ENCODE measurements around the gene MAPK8.
A peak's percentile ranks its signal among the peaks of the same experiment; 100 is the strongest.

MAPK8 gene

DNA sequence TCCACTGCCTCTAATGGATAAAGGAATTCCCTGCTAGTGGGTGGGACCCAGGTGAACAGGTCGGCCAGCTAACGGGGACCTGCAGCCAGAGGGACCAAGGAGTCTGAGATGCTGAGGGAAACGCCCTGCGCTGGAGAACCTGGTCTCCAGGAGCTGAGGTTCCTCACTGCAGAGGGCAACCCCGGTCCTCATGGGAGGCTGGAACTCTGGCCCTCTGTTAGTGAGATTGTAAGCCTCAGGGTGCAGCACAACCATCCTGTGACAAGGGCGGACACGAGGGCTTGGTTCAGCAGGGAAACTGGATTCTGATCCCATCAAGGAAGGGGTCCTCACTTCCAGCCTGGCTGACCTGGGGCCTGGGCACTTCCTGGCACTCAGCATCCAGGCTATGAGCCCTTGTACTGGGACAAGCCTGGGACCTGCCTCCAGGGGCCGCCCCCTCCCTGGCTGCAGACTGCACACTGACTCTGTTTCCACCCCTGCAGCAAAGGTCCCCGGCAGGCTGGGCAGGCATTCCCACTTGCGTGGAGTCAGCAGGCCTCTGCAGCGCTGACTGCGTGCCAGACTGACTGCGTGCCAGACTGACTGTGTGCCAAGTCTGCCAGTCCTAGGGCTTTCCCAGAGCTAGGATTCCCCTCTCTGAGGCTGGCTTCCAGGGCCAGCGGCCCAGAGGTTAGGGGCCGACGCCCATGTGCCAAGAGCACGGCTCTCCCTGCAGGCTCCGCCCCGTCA lies 143.2 kb downstream of the MAPK8 start:
- peak; percentile 61 for DNase-seq (ENCODE audit: low spot score)

DNA sequence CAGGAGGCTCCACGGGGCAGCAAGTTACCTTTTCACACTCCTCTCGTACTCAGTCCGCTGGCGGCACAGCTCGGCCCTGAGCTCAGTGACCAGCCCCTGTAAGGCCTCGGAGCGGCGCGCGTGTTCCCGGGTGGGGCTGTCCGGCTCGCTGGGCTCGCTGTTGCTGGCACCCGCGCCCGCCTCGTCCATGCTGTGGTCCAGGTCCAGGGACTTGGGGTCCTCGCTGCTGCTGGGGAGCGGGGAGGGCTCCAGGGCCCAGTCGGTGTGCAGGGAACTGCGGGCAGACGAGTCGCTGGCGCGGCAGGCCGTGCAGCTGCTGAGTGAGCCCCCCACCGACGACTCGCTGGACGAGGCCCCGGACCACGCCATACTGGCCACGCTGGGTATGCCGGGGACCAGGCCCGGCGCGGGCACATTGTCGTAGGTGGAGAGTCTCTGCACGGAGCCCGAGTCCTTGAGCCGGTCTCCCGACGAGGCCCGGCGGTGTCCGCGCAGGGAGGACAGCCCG lies 143.8 kb downstream of the MAPK8 start:
- DNase-seq (ENCODE audit: low spot score): no peak

- DNase-seq (ENCODE audit: low spot score): no peak
Observed at GRCh38 chr10:48450741-48451466, 144.4 kb downstream of the MAPK8 start.

DNA sequence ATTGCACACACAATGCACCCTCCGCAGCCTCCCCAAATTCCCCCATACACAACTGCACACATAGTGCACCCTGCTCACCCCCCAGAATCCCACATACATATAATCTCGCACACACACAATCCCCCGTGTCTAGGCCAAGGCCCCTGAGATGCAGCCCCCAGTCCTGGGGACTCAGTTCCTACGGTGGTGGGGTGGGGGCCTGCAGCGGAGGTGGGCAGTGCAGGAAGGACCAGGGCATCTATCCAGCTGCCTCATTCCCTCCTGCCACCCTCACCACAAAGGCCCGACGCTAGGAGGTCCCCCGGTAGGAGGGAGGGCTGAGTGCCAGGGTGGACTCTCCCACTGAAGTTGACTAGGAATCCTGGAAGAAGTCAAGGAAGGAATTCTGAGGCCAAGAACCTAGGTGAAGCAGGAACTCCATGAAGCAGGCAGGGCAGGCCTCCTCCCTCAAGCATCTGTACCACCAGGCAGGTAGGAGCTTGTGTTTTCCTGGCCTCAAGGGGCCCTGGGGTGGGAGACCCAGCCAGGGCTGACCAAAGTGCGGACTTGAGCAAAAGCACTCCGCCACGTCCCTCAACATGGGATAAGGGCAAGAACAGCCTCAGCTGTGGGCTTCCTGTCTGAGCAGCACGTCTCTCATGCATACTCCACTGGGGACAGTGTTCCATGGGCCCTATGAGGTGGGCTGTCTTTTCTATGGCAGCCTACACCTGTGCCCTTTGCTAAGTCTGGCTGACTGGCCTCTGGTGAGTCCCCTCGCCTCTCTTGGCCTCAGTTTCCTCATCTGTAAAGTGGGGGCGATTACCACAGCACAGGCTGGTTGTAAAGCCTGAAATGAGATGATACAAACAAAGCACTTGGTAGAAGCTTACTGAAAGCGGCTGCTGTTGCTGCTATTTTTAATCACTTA lies 145.7 kb downstream of the MAPK8 start:
- no peak for DNase-seq (ENCODE audit: low spot score)

- DNase-seq (ENCODE audit: low spot score): no peak
Observed at GRCh38 chr10:48452879-48453412, 146.5 kb downstream of the MAPK8 start.

- DNase-seq (ENCODE audit: low spot score): no peak
Observed at GRCh38 chr10:48453451-48454301, 147.2 kb downstream of the MAPK8 start.

DNA sequence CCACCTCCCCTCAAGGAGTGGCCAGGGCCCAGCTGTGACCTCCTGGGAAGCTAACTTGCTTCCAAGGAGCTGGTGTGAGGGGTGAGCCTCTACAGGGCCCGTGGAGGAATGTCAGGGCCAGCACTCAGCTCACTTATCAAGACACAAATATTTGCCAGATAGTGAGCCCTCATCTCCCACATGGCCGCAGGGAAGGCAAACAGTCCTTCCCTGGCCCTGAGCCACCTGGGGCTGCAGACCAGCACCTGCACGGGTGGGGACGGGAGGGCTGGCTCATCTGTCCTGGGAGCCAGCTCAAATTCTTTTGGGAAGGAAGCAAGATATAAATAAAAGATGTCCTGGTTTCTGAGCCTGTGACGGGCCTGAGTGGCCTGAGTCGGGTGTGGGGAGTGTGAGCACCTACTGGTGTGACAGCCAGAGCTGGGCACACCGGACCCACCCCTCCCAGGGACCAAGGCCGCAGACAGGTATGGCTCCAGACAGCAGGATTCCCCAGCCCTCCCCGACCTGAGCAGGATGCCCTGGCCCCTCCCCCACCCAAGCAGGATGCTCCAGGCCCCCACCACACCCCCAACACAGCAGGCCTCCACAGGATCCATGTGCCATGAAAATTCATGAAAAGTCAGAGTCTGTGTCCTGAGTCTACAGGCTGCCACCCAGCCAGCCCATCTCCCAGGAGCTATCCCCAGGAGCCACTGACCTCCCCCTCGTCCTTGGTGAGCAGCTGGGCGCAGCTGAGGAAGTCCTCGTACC lies 148.0 kb downstream of the MAPK8 start:
- DNase-seq (ENCODE audit: low spot score): no peak

- DNase-seq (ENCODE audit: low spot score): no peak
Observed at GRCh38 chr10:48455055-48455391, 148.5 kb downstream of the MAPK8 start.

- DNase-seq (ENCODE audit: low spot score): no peak
Observed at GRCh38 chr10:48455392-48456151, 149.1 kb downstream of the MAPK8 start.

DNA sequence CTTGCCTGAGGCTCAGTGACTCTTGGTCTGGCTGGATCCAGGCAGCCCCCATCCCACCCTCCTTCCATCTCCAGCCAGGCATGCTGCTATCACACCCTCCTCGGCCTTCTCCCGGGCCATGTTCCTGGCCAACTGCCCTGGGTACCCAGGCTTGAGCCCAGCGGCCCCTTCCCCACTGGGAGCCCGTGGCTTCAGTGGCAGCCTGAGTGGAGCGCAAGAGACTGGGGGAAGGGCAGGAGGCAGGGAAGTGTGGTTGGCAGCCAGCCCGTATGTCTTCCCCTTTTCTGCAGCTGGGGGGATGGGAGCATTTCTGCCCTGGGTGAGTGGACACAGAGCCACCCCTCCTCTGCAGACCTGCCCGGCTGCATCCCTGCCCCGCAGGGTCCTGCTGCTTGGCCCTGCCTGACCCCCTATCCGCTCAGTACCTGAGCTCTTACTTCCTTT lies 149.9 kb downstream of the MAPK8 start:
- peak; percentile 63 for DNase-seq (ENCODE audit: low spot score)

- no peak for DNase-seq (ENCODE audit: low spot score)
Observed at GRCh38 chr10:48456808-48457761, 150.6 kb downstream of the MAPK8 start.

GRCh38 chr10:48457949-48458661 lies 151.6 kb downstream of the MAPK8 start:
- no peak for DNase-seq (ENCODE audit: low spot score)

DNA sequence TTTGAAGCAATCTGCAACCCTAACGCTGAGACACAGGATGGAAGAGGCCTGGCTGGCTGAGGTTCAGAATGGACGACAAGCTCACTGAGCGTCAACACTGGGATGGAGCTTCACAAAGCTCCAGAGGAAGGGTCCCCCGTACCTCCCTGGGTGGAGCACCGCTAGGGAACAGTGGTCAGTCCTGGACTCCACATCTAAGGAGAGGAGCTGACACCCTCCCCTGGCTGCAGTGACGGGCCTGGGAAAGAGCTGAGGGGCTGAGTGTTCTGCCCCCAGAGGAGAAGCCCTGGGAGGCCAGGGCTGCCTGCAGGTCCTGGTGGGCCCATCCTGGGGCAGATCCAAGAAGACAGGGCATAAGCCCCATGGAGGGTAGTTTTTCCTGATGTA lies 152.2 kb downstream of the MAPK8 start:
- DNase-seq (ENCODE audit: low spot score): no peak

- no peak for DNase-seq (ENCODE audit: low spot score)
Observed at GRCh38 chr10:48459270-48460150, 153.0 kb downstream of the MAPK8 start.

DNA sequence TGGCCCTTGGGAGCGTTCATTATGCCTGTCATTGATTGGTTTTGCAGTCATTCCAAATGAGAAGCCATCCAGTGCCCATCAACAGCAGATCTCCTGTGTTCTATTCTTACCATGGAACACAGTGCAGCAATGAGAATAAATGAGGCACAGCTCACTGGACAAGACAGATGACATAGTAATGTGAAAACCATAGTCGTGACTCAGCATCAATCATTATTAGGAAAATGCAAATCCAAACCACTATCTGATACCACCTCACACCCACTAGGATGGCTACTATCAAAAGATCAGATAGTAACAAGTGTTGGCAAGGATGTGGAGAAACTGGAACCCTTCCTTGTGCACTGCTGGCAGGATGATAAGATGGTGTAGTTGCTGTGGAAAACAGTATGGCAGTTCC lies 153.7 kb downstream of the MAPK8 start:
- no peak for DNase-seq (ENCODE audit: low spot score)

- DNase-seq (ENCODE audit: low spot score): no peak
Observed at GRCh38 chr10:48461623-48462481, 155.4 kb downstream of the MAPK8 start.
